OCI-LY7 (cell line): ENCODE measurements around the gene AKAP5. TPM values are rescaled to one million over a fixed set of nuclear protein-coding genes. Genes with fewer than 3 reads are reported as not detected.

Source experiments
- BruUV-seq: library from RNA; stranded (reverse); fragments of 400-500 nt; replicated peaks from 2 replicates; lab custom pipeline; 2021; lab: Mats Ljungman, UMichigan
- CTCF ChIA-PET: fragments of 300-600 bp; sonication (Branson Sonifier 250); formaldehyde crosslinking; loops from one replicate; lab custom pipeline; 2022; ENCODE audit warnings: antibody characterized with exemption; ENCODE audit not compliant: unreplicated experiment; lab: Charles Lee
- POLR2A ChIA-PET: fragments of 300-600 bp; sonication (Branson Sonifier 250); formaldehyde crosslinking; loops from one replicate; lab custom pipeline; 2022; ENCODE audit warnings: antibody characterized with exemption; lab: Charles Lee
- DNase-seq: peaks from one replicate; pipeline ENCODE4 v3.0.0-alpha.2; 2015; ENCODE audit warnings: low spot score
- H2AFZ ChIP-seq: fragments of 200-600 bp; sonication (generic), shearing (Covaris generic); 2 replicates; pipeline ENCODE4 v1.6.1; 2014; ENCODE audit warnings: mild to moderate bottlenecking, antibody characterized with exemption, low read length, moderate library complexity
- H3K27ac ChIP-seq: fragments of 200-600 bp; sonication (generic); 2 replicates; pipeline ENCODE4 v1.5.1; 2014; ENCODE audit warnings: mixed run types, low read depth, mild to moderate bottlenecking, moderate library complexity, low read length, inconsistent platforms; ENCODE audit not compliant: poor library complexity, severe bottlenecking
- H3K36me3 ChIP-seq: fragments of 200-600 bp; sonication (generic); 2 replicates; pipeline ENCODE4 v1.6.1; 2014; ENCODE audit warnings: mild to moderate bottlenecking, antibody characterized with exemption, low read length, moderate library complexity, mixed read lengths; ENCODE audit not compliant: insufficient read depth
- H3K4me1 ChIP-seq: fragments of 200-600 bp; sonication (generic); 2 replicates; pipeline ENCODE4 v1.5.1; 2014; ENCODE audit warnings: mild to moderate bottlenecking, low read length; ENCODE audit not compliant: insufficient read depth, poor library complexity, severe bottlenecking
- H3K4me2 ChIP-seq: fragments of 200-600 bp; sonication (generic); 2 replicates; pipeline ENCODE4 v1.6.1; 2014; ENCODE audit warnings: mild to moderate bottlenecking, low read length
- H3K4me3 ChIP-seq: fragments of 200-600 bp; sonication (generic); 2 replicates; pipeline ENCODE4 v1.5.1; 2014; ENCODE audit warnings: mild to moderate bottlenecking, low read depth, low read length; ENCODE audit not compliant: poor library complexity, severe bottlenecking
- H3K79me2 ChIP-seq: fragments of 200-600 bp; sonication (generic); 2 replicates; pipeline ENCODE4 v1.6.1; 2016; ENCODE audit warnings: low read depth, mild to moderate bottlenecking, low read length, moderate library complexity, mixed read lengths; ENCODE audit not compliant: insufficient read depth
- H3K9me2 ChIP-seq: fragments of 200-600 bp; sonication (generic); 2 replicates; pipeline ENCODE4 v1.6.1; 2016; ENCODE audit warnings: mild to moderate bottlenecking, low read length, mixed read lengths; ENCODE audit not compliant: insufficient read depth
- H3K9me3 ChIP-seq: fragments of 200-600 bp; sonication (generic); 2 replicates; pipeline ENCODE4 v1.6.1; 2014; ENCODE audit warnings: mild to moderate bottlenecking, mixed run types, low read length, mixed read lengths
- H4K20me1 ChIP-seq: fragments of 200-600 bp; sonication (generic); 2 replicates; pipeline ENCODE4 v1.6.1; 2014; ENCODE audit warnings: mild to moderate bottlenecking, antibody characterized with exemption, low read length, moderate library complexity, mixed read lengths; ENCODE audit not compliant: insufficient read depth
- CTCF ChIP-seq: fragments of 200-600 bp; sonication (generic); conservative IDR thresholded peaks from 2 replicates; pipeline ENCODE4 v1.5.1; 2014; ENCODE audit warnings: mild to moderate bottlenecking, antibody characterized with exemption, low read length, moderate library complexity, mixed read lengths
- EZH2phosphoT487 ChIP-seq: fragments of 200-600 bp; sonication (generic); IDR thresholded peaks from 2 replicates; pipeline ENCODE4 v1.6.1; 2018; ENCODE audit warnings: low read depth, borderline replicate concordance, mild to moderate bottlenecking, mixed run types, antibody characterized with exemption, low read length, moderate library complexity, mixed read lengths
- intact Hi-C: fragments of 100-400 bp; cut with micrococcal nuclease; formaldehyde crosslinking; loops from one replicate; pipeline ENCODE4 v1.10.0; 2022; ENCODE audit not compliant: unreplicated experiment
- total RNA-seq, 2 experiments: library from RNA; depleted of rRNA in 1 of 2; stranded (reverse); fragments of >200 nt in 1 of 2; shearing (Covaris generic) in 1 of 2; gene quantifications; 2 replicates each; pipeline ENCODE4 v1.2.3, GENCODE V29; 2014 to 2022

AKAP5 gene
- total RNA-seq, 2 experiments from 2014 or later, result 0.57 to 0.92 TPM

GRCh38 chr14:64417055-64417770 is 48.1 kb upstream of the AKAP5 start:
- Histone ChIP-seq H3K4me2 (no peak overlapping the region), H3K4me3 (no peak overlapping the region), H3K4me1 (no peaks in the 10 kb centered on the region), H2AFZ (no peak overlapping the region), H3K27ac (no peak overlapping the region), H4K20me1 (0 out of 2 replicates have a peak, but pooled peaks cover 3% of the 10 kb centered on the region), H3K9me2 (no peaks in the 10 kb centered on the region), H3K79me2 (no peaks in the 10 kb centered on the region), H3K9me3 (no peaks in the 10 kb centered on the region), H3K36me3 (peaks cover 94% of the 10 kb centered on the region)
- intact Hi-C loops, result no loop called here
- DNase-seq, result no peak
- ChIA-PET CTCF (no interaction called here), POLR2A (interaction anchor here (0.9 to 1.5 kb wide), 2 partner anchors 11 to 28 kb away, joined by 3 read pairs; no protein-coding TSS in a partner anchor)
- no TSS peak for BruUV-seq
- TF ChIP-seq EZH2phosphoT487, result no peak
- TF ChIP-seq CTCF, result no peak

GRCh38 chr14:64417771-64418125 is 47.6 kb upstream of the AKAP5 start:
- POLR2A ChIA-PET, result interaction anchor here (1.5 kb wide), 1 partner anchor 28 kb away, joined by 3 read pairs; no protein-coding TSS in a partner anchor
- no TSS peak for BruUV-seq
- H3K4me2 ChIP-seq, result no peak overlapping the region
- TF ChIP-seq EZH2phosphoT487, result no peak
- TF ChIP-seq CTCF, result no peak
- H2AFZ ChIP-seq, result no peak overlapping the region
- CTCF ChIA-PET, result no interaction called here
- no peaks in the 10 kb centered on the region for H3K9me3 ChIP-seq
- intact Hi-C loops, result no loop called here
- no peaks in the 10 kb centered on the region for H3K9me2 ChIP-seq
- H3K36me3 ChIP-seq, result peaks cover 94% of the 10 kb centered on the region
- no peaks in the 10 kb centered on the region for H3K4me1 ChIP-seq
- H3K4me3 ChIP-seq, result no peak overlapping the region
- 0 out of 2 replicates have a peak, but pooled peaks cover 3% of the 10 kb centered on the region for H4K20me1 ChIP-seq
- no peak for DNase-seq
- no peak overlapping the region for H3K27ac ChIP-seq
- H3K79me2 ChIP-seq, result no peaks in the 10 kb centered on the region

- POLR2A ChIA-PET, result no interaction called here
- H3K9me3 ChIP-seq, result no peaks in the 10 kb centered on the region
- H3K9me2 ChIP-seq, result no peaks in the 10 kb centered on the region
- no peak overlapping the region for H3K4me2 ChIP-seq
- H2AFZ ChIP-seq, result no peak overlapping the region
- H3K79me2 ChIP-seq, result no peaks in the 10 kb centered on the region
- CTCF ChIA-PET, result no interaction called here
- peaks cover 92% of the 10 kb centered on the region for H3K36me3 ChIP-seq
- BruUV-seq, result no TSS peak
- H3K4me3 ChIP-seq, result no peak overlapping the region
- H3K4me1 ChIP-seq, result no peaks in the 10 kb centered on the region
- no peak overlapping the region for H3K27ac ChIP-seq
- no peak for DNase-seq
- intact Hi-C loops, result no loop called here
- 0 out of 2 replicates have a peak, but pooled peaks cover 3% of the 10 kb centered on the region for H4K20me1 ChIP-seq
- TF ChIP-seq CTCF (no peak), EZH2phosphoT487 (no peak)
Observed at GRCh38 chr14:64419003-64419402, 46.3 kb upstream of the AKAP5 start.
